HG03469 (cell line): ENCODE results near the gene HOXC4.

Experiments
- ATAC-seq: cut with Tn5 transposase; IDR thresholded peaks from one replicate; pipeline ENCODE4 v1.9.1; 2021; ENCODE audit warnings: mild to moderate bottlenecking, moderate library complexity, moderate number of reproducible peaks; ENCODE audit not compliant: unreplicated experiment

Gene HOXC4

GRCh38 chr12:54027442-54027786, 26.2 kb upstream of the HOXC4 start:
- ATAC-seq: no peak

- no peak for ATAC-seq
Measured at GRCh38 chr12:54028314-54029201, 25.1 kb upstream of the HOXC4 start, which contains the start of gene HOXC6. HOXC6 (plus strand) TSS chr12:54028440; CDS start chr12:54028522, 82 bp downstream.

- no peak for ATAC-seq
Measured at GRCh38 chr12:54029529-54030441, 23.9 kb upstream of the HOXC4 start.

- no peak for ATAC-seq
Measured at GRCh38 chr12:54030442-54030801, 23.2 kb upstream of the HOXC4 start.

GRCh38 chr12:54030889-54031471, 22.7 kb upstream of the HOXC4 start:
- ATAC-seq: no peak

- no peak for ATAC-seq
Measured at GRCh38 chr12:54031480-54031879, 22.2 kb upstream of the HOXC4 start.

GRCh38 chr12:54032086-54032619, 21.5 kb upstream of the HOXC4 start:
- no peak for ATAC-seq

- no peak for ATAC-seq
Measured at GRCh38 chr12:54032627-54033100, 21.0 kb upstream of the HOXC4 start, which contains the start of gene HOXC5. HOXC5 (plus strand) TSS chr12:54033050; CDS start chr12:54033123, 73 bp downstream.

- no peak for ATAC-seq
Measured at GRCh38 chr12:54033106-54033979, 20.3 kb upstream of the HOXC4 start.

- ATAC-seq: no peak
Measured at GRCh38 chr12:54033980-54034784, 19.5 kb upstream of the HOXC4 start.

GRCh38 chr12:54034785-54035310, 18.8 kb upstream of the HOXC4 start:
- ATAC-seq: no peak

- no peak for ATAC-seq
Measured at GRCh38 chr12:54035568-54036264, 17.9 kb upstream of the HOXC4 start.

- no peak for ATAC-seq
Measured at GRCh38 chr12:54036620-54037359, 16.8 kb upstream of the HOXC4 start.

GRCh38 chr12:54037360-54038283, 16.0 kb upstream of the HOXC4 start:
- no peak for ATAC-seq

GRCh38 chr12:54038284-54038870, 15.3 kb upstream of the HOXC4 start:
- ATAC-seq: no peak

- ATAC-seq: no peak
Measured at GRCh38 chr12:54038871-54039414, 14.7 kb upstream of the HOXC4 start.
